ENCODE data around the gene ZNF655.

Gene ZNF655

GRCh38 chr7:99607548-99607947 lies 49.1 kb downstream of the ZNF655 start:
- H3K36me3 Mint-ChIP-seq = no peaks in the 10 kb centered on the region
- no peak overlapping the region for H3K27ac Mint-ChIP-seq
- no peak overlapping the region for H3K4me3 Mint-ChIP-seq
- DNase-seq = no peak
- CTCF ChIA-PET = interaction anchor here (0.9 kb wide), 1 partner anchor 35 kb away, joined by 3 read pairs; no protein-coding TSS in a partner anchor
- peaks cover 16% of the 10 kb centered on the region for H3K27me3 Mint-ChIP-seq
- H3K4me1 Mint-ChIP-seq = peaks cover 5% of the 10 kb centered on the region
- no peaks in the 10 kb centered on the region for H3K9me3 Mint-ChIP-seq

GRCh38 chr7:99614495-99614894 lies 56.1 kb downstream of the ZNF655 start:
- H3K4me1 Mint-ChIP-seq = peaks cover 47% of the 10 kb centered on the region
- no peak for DNase-seq
- H3K36me3 Mint-ChIP-seq = peaks cover 26% of the 10 kb centered on the region
- no peak overlapping the region for H3K27ac Mint-ChIP-seq
- no peaks in the 10 kb centered on the region for H3K9me3 Mint-ChIP-seq
- no peak overlapping the region for H3K4me3 Mint-ChIP-seq
- CTCF ChIA-PET = no interaction called here
- H3K27me3 Mint-ChIP-seq = peaks cover 13% of the 10 kb centered on the region

- CTCF ChIA-PET = interaction anchor here (1.0 to 1.7 kb wide), 2 partner anchors 12 to 135 kb away, joined by 3 to 5 read pairs; no protein-coding TSS in a partner anchor
- Mint-ChIP-seq H3K36me3 (peaks cover 39% of the 10 kb centered on the region), H3K27me3 (peaks cover 8% of the 10 kb centered on the region), H3K27ac (peak overlapping the region; percentile 95), H3K9me3 (no peaks in the 10 kb centered on the region), H3K4me1 (peaks cover 55% of the 10 kb centered on the region), H3K4me3 (peak overlapping the region; percentile 97)
- no peak for DNase-seq
These were observed 57.5 kb downstream of the ZNF655 start for GRCh38 chr7:99615989-99616358.

GRCh38 chr7:99616359-99617191 lies 58.1 kb downstream of the ZNF655 start, which contains the start of gene ZSCAN25:
Gene ZSCAN25, plus strand, starts transcription at chr7:99616946. Its CDS starts 2,661 bp downstream, at chr7:99619607.
- CTCF ChIA-PET = interaction anchor here (0.6 to 1.7 kb wide), 3 partner anchors 11 to 136 kb away, joined by 3 to 5 read pairs (median 3); no protein-coding TSS in a partner anchor

GRCh38 chr7:99617192-99617781 lies 58.8 kb downstream of the ZNF655 start:
- H3K4me3 Mint-ChIP-seq = peak overlapping the region; percentile 97
- DNase-seq = no peak
- H3K27ac Mint-ChIP-seq = peak overlapping the region; percentile 95
- H3K36me3 Mint-ChIP-seq = peaks cover 50% of the 10 kb centered on the region
- H3K27me3 Mint-ChIP-seq = peaks cover 8% of the 10 kb centered on the region
- H3K9me3 Mint-ChIP-seq = no peaks in the 10 kb centered on the region
- CTCF ChIA-PET = interaction anchor here (0.6 to 1.0 kb wide), 2 partner anchors 14 to 135 kb away, joined by 3 read pairs; no protein-coding TSS in a partner anchor
- peaks cover 63% of the 10 kb centered on the region for H3K4me1 Mint-ChIP-seq

More at GRCh38 chr7:99616359-99617191, 58.1 kb downstream of the ZNF655 start, which contains the start of gene ZSCAN25:
- H3K4me1 Mint-ChIP-seq = peaks cover 60% of the 10 kb centered on the region
- peak; percentile 91 for DNase-seq
- H3K4me3 Mint-ChIP-seq = peak within 1 kb of the TSS; percentile 97
- H3K27ac Mint-ChIP-seq = peak within 1 kb of the TSS; percentile 95
- no peaks in the 10 kb centered on the region for H3K9me3 Mint-ChIP-seq
- peaks cover 45% of the 10 kb centered on the region for H3K36me3 Mint-ChIP-seq
- peaks cover 8% of the 10 kb centered on the region for H3K27me3 Mint-ChIP-seq

- H3K36me3 Mint-ChIP-seq = peaks cover 64% of the 10 kb centered on the region
- CTCF ChIA-PET = no interaction called here
- DNase-seq = no peak
- H3K4me3 Mint-ChIP-seq = peak overlapping the region; percentile 97
- H3K9me3 Mint-ChIP-seq = no peaks in the 10 kb centered on the region
- peak overlapping the region; percentile 50 for H3K27ac Mint-ChIP-seq
- peaks cover 77% of the 10 kb centered on the region for H3K4me1 Mint-ChIP-seq
- H3K27me3 Mint-ChIP-seq = peaks cover 8% of the 10 kb centered on the region
These were observed 60.3 kb downstream of the ZNF655 start for GRCh38 chr7:99618726-99619125.

GRCh38 chr7:99619571-99620130 lies 61.2 kb downstream of the ZNF655 start:
- Mint-ChIP-seq H3K36me3 (peaks cover 74% of the 10 kb centered on the region), H3K4me3 (no peak overlapping the region), H3K9me3 (no peaks in the 10 kb centered on the region), H3K27ac (no peak overlapping the region), H3K27me3 (peaks cover 8% of the 10 kb centered on the region), H3K4me1 (peaks cover 86% of the 10 kb centered on the region)
- DNase-seq = no peak
- CTCF ChIA-PET = no interaction called here

- no peak for DNase-seq
- H3K27ac Mint-ChIP-seq = peak overlapping the region; percentile 47
- no peaks in the 10 kb centered on the region for H3K9me3 Mint-ChIP-seq
- no peak overlapping the region for H3K4me3 Mint-ChIP-seq
- peaks cover 90% of the 10 kb centered on the region for H3K36me3 Mint-ChIP-seq
- CTCF ChIA-PET = interaction anchor here (1.5 kb wide), 1 partner anchor 9 kb away, joined by 4 read pairs; no protein-coding TSS in a partner anchor
- H3K27me3 Mint-ChIP-seq = peaks cover 6% of the 10 kb centered on the region
- peaks cover 87% of the 10 kb centered on the region for H3K4me1 Mint-ChIP-seq
These were observed 62.8 kb downstream of the ZNF655 start for GRCh38 chr7:99621271-99621670.

- CTCF ChIA-PET = no interaction called here
- Mint-ChIP-seq H3K27me3 (no peaks in the 10 kb centered on the region), H3K36me3 (peaks cover 89% of the 10 kb centered on the region), H3K9me3 (no peaks in the 10 kb centered on the region), H3K4me1 (peaks cover 76% of the 10 kb centered on the region), H3K27ac (peak overlapping the region; percentile 95), H3K4me3 (no peak overlapping the region)
- no peak for DNase-seq
These were observed 64.2 kb downstream of the ZNF655 start for GRCh38 chr7:99622596-99622995.

GRCh38 chr7:99623091-99623693 lies 64.8 kb downstream of the ZNF655 start:
- peak overlapping the region; percentile 78 for H3K4me3 Mint-ChIP-seq
- no peak for DNase-seq
- H3K9me3 Mint-ChIP-seq = no peaks in the 10 kb centered on the region
- peak overlapping the region; percentile 95 for H3K27ac Mint-ChIP-seq
- CTCF ChIA-PET = no interaction called here
- peaks cover 70% of the 10 kb centered on the region for H3K4me1 Mint-ChIP-seq
- no peaks in the 10 kb centered on the region for H3K27me3 Mint-ChIP-seq
- H3K36me3 Mint-ChIP-seq = peaks cover 86% of the 10 kb centered on the region

GRCh38 chr7:99623702-99624447 lies 65.4 kb downstream of the ZNF655 start:
- no peaks in the 10 kb centered on the region for H3K27me3 Mint-ChIP-seq
- H3K9me3 Mint-ChIP-seq = no peaks in the 10 kb centered on the region
- peaks cover 85% of the 10 kb centered on the region for H3K36me3 Mint-ChIP-seq
- DNase-seq = peak; percentile 30
- H3K4me3 Mint-ChIP-seq = peak overlapping the region; percentile 78
- H3K27ac Mint-ChIP-seq = peak overlapping the region; percentile 95
- peaks cover 63% of the 10 kb centered on the region for H3K4me1 Mint-ChIP-seq
- CTCF ChIA-PET = interaction anchor here (1.3 kb wide), 1 partner anchor 214 kb away, joined by 4 read pairs; no protein-coding TSS in a partner anchor

- H3K4me1 Mint-ChIP-seq = peaks cover 57% of the 10 kb centered on the region
- H3K36me3 Mint-ChIP-seq = peaks cover 83% of the 10 kb centered on the region
- H3K27me3 Mint-ChIP-seq = no peaks in the 10 kb centered on the region
- CTCF ChIA-PET = interaction anchor here (0.5 to 1.3 kb wide), 3 partner anchors 99 to 214 kb away, joined by 3 to 4 read pairs (median 3); no protein-coding TSS in a partner anchor
- peak; percentile 86 for DNase-seq
- H3K9me3 Mint-ChIP-seq = no peaks in the 10 kb centered on the region
- H3K4me3 Mint-ChIP-seq = peak overlapping the region; percentile 78
- H3K27ac Mint-ChIP-seq = peak overlapping the region; percentile 95
These were observed 66.0 kb downstream of the ZNF655 start for GRCh38 chr7:99624484-99624883.

GRCh38 chr7:99625321-99625720 lies 66.9 kb downstream of the ZNF655 start:
- Mint-ChIP-seq H3K27me3 (no peaks in the 10 kb centered on the region), H3K27ac (peak overlapping the region; percentile 95), H3K9me3 (no peaks in the 10 kb centered on the region), H3K4me1 (peaks cover 52% of the 10 kb centered on the region), H3K36me3 (peaks cover 82% of the 10 kb centered on the region), H3K4me3 (peak overlapping the region; percentile 78)
- DNase-seq = no peak
- CTCF ChIA-PET = interaction anchor here (0.8 kb wide), 1 partner anchor 260 kb away, joined by 3 read pairs; no protein-coding TSS in a partner anchor

All from activated naive CD4-positive, alpha-beta T cell treated with anti-CD3 and anti-CD28 coated beads, Interleukin-2, amount 10 ng/mL, durations not matched to agents 7 days and 5 days (primary cell).